Neural crest cell (in vitro differentiated cells): Measurements from ENCODE around the gene MTMR11. TPM values are rescaled to one million over a fixed set of nuclear protein-coding genes. Genes with fewer than 3 reads are reported as not detected.

Experiments
- DNase-seq: peaks from one replicate; pipeline ENCODE4 v3.0.0; 2021; ENCODE audit warnings: low read depth, mixed read lengths, low spot score
- H3K27ac Mint-ChIP-seq: one replicate; pipeline ENCODE4 v1.8.0; 2021; ENCODE audit warnings: mild to moderate bottlenecking, mixed read lengths; ENCODE audit not compliant: unreplicated experiment
- H3K27me3 Mint-ChIP-seq: 2 replicates; pipeline ENCODE4 v1.8.0; 2021; ENCODE audit warnings: low read depth, mild to moderate bottlenecking, mixed read lengths
- H3K36me3 Mint-ChIP-seq: 2 replicates; pipeline ENCODE4 v1.8.0; 2021; ENCODE audit warnings: low read depth, mild to moderate bottlenecking, mixed read lengths
- H3K4me1 Mint-ChIP-seq: 2 replicates; pipeline ENCODE4 v1.8.0; 2021; ENCODE audit warnings: mixed read lengths
- H3K4me3 Mint-ChIP-seq: one replicate; pipeline ENCODE4 v1.8.0; 2021; ENCODE audit warnings: mild to moderate bottlenecking, mixed read lengths
- H3K9me3 Mint-ChIP-seq: 2 replicates; pipeline ENCODE4 v1.8.0; 2021; ENCODE audit warnings: mixed read lengths
- long read RNA-seq: library from polyadenylated mRNA; unstranded; transcript quantifications from one replicate; pipeline ENCODE4 v2.0.0, GENCODE V29; 2020
- total RNA-seq: library from RNA; stranded (reverse); gene quantifications from 2 replicates; pipeline ENCODE4 v1.2.1, GENCODE V29; 2021
- TF ChIP-seq, protein P1 (sequence below): fragments of 200-600 bp; sonication (generic); conservative IDR thresholded peaks from 2 replicates; pipeline ENCODE4 v1.5.0; 2021; ENCODE audit warnings: antibody characterized with exemption, mild to moderate bottlenecking

Gene MTMR11, protein sequence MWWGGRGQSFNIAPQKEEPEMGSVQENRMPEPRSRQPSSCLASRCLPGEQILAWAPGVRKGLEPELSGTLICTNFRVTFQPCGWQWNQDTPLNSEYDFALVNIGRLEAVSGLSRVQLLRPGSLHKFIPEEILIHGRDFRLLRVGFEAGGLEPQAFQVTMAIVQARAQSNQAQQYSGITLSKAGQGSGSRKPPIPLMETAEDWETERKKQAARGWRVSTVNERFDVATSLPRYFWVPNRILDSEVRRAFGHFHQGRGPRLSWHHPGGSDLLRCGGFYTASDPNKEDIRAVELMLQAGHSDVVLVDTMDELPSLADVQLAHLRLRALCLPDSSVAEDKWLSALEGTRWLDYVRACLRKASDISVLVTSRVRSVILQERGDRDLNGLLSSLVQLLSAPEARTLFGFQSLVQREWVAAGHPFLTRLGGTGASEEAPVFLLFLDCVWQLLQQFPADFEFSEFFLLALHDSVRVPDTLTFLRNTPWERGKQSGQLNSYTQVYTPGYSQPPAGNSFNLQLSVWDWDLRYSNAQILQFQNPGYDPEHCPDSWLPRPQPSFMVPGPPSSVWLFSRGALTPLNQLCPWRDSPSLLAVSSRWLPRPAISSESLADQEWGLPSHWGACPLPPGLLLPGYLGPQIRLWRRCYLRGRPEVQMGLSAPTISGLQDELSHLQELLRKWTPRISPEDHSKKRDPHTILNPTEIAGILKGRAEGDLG
- total RNA-seq: 4.5 and 6.3 TPM in 2 replicates
- long read RNA-seq, partial matches to known transcripts: 1 of 2 reads
- long read RNA-seq, other reads (novel, unspliced or antisense): 0 of 2 reads

DNA sequence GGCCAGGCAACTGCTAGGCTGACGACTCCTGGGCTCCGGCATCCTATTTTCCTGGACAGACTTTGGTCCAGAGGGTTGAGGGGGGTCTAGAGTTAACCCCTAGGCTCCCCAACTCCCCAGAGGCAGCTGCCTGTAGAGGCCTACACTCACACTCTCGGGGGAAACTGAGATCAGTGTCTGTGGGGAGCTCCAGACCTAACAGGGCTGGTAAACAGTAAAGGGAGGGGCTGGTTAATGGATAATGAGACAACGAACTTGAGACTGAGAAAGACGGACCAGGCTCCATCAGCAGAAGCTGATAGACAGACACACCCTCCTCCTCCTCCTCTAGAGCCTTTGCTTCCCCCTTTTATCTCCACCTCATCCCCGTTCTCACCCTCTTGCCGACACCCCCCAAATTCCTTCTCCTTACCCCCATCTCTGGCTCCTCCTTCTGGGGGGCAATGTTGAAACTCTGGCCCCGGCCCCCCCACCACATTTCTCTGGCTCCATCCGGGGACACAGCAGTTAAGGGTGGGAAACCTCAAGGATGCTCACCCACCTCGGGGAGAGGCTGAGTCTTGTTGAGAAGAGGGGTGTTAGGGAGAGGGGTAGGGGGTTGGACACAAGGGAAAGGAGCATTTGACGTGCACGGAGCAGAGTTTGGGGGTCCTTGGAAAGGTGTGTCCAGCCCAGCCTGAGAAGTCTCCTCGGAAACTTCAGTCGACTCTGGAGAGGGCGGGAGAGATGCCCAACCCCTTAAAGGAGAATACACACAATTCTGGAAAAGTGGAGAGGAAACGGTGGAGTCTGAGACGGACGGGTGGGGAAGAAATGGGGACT is at the start of gene MTMR11:
TSS of gene MTMR11 (minus strand) at position 710 of the 822 bp plus-strand sequence. CDS start at position 478, 232 bp downstream.
- Mint-ChIP-seq H3K36me3 (no peaks in the 10 kb centered on the region), H3K4me1 (peaks cover 35% of the 10 kb centered on the region), H3K27ac (peak within 1 kb of the TSS; percentile 57), H3K9me3 (no peaks in the 10 kb centered on the region), H3K4me3 (peak within 1 kb of the TSS; percentile 85), H3K27me3 (no peaks in the 10 kb centered on the region)
- no peak for DNase-seq
- TF ChIP-seq, protein P1, sequence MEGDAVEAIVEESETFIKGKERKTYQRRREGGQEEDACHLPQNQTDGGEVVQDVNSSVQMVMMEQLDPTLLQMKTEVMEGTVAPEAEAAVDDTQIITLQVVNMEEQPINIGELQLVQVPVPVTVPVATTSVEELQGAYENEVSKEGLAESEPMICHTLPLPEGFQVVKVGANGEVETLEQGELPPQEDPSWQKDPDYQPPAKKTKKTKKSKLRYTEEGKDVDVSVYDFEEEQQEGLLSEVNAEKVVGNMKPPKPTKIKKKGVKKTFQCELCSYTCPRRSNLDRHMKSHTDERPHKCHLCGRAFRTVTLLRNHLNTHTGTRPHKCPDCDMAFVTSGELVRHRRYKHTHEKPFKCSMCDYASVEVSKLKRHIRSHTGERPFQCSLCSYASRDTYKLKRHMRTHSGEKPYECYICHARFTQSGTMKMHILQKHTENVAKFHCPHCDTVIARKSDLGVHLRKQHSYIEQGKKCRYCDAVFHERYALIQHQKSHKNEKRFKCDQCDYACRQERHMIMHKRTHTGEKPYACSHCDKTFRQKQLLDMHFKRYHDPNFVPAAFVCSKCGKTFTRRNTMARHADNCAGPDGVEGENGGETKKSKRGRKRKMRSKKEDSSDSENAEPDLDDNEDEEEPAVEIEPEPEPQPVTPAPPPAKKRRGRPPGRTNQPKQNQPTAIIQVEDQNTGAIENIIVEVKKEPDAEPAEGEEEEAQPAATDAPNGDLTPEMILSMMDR: no peak

DNA sequence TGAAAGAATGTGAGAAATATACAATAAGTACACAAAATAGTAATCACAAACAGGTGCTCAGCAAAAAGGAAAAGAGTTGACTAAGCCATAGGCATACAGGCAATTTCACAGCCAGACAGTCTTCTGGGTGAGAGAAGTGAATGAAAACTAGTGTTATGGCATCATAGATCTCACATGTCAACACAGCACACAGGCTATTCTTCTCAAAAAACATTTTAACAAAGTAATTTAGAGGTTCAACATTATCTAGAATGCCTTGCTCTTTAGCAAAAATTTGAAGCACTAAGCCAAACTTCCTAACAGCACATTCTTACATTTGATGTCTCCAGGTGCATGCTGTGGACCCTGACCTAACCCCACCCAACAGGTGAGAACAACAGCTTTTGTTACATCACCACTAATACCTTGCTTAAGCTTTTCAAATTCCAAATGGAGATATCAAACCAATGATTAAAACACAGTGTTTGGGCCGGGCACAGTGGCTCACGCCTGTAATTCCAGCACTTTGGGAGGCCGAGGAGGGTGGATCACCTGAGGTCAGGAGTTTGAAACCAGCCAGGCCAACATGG is 43.4 kb upstream of the MTMR11 start:
- Mint-ChIP-seq H3K4me3 (no peak overlapping the region), H3K27me3 (no peaks in the 10 kb centered on the region), H3K36me3 (peaks cover 8% of the 10 kb centered on the region), H3K9me3 (no peaks in the 10 kb centered on the region), H3K4me1 (peaks cover 3% of the 10 kb centered on the region), H3K27ac (no peak overlapping the region)
- DNase-seq: no peak
- TF ChIP-seq, protein P1: no peak

DNA sequence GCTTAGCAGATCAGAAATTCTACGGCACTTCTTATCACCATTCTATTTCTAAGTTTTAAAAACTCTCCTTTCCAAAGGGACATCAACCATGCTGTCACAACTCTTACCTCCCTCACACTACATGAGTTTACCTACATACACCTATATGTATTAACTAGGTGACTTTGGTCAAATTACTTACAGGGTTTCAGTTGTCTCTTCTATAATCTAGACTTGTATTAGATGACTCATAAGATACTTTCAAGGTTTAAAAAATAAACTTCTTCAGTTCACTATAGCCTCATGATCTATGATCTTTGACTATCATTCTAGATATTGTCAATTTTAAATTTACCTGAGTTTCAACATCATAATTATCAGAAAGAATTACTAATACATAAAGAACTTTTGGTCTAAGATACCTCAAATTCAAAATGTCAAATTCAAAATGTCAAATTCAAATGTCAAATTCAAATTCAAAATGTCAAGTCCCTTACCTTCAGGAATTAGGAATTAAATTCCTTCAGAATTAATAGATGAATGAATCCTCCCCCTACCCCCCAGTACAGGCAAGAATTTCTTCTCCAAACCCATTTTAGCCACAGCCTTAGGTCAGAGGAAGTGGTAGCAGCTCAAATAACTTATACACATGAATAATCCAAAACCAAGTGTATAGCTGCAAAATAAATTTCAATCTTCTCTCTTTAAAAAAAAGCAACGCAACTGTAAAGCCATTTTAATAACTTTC is 42.7 kb upstream of the MTMR11 start:
- H3K27me3 Mint-ChIP-seq: no peaks in the 10 kb centered on the region
- peaks cover 11% of the 10 kb centered on the region for H3K36me3 Mint-ChIP-seq
- H3K4me3 Mint-ChIP-seq: no peak overlapping the region
- H3K27ac Mint-ChIP-seq: no peak overlapping the region
- H3K9me3 Mint-ChIP-seq: no peaks in the 10 kb centered on the region
- no peak for DNase-seq
- TF ChIP-seq, protein P1: no peak
- peaks cover 3% of the 10 kb centered on the region for H3K4me1 Mint-ChIP-seq

DNA sequence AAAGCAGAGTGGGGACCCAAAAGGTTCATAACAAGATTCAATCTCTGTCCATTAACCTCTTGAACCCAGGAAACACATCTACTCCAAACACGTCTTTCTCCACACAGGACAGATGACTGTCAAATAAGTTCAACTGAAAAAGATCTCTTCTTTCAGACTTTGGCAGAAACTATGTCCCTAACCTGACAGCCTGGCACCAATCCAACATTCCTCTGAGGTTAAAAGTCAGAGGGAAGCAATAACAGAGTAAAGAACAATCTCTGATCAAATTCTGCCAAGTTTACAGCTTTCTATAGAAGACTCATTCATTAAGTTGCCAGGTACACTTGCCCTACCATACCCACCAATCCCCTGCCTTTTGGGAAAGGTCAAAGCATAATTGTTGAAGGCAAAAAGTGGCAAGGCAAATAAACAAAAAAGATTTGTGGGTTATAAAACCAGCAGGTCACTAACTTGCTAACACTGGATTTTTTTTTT is 41.9 kb upstream of the MTMR11 start:
- peaks cover 13% of the 10 kb centered on the region for H3K36me3 Mint-ChIP-seq
- H3K4me3 Mint-ChIP-seq: no peak overlapping the region
- no peaks in the 10 kb centered on the region for H3K9me3 Mint-ChIP-seq
- DNase-seq: no peak
- H3K27me3 Mint-ChIP-seq: no peaks in the 10 kb centered on the region
- peaks cover 3% of the 10 kb centered on the region for H3K4me1 Mint-ChIP-seq
- H3K27ac Mint-ChIP-seq: no peak overlapping the region
- TF ChIP-seq, protein P1: no peak
